ENCODE data around the gene TMEM132E. TPM values are rescaled to one million over a fixed set of nuclear protein-coding genes. Genes with fewer than 3 reads are reported as not detected.

Gene TMEM132E
- total RNA-seq, 4 donors from 2014 or later = 0.11 to 0.13 TPM; not detected in 2

GRCh38 chr17:34658811-34659560 is 79.6 kb downstream of the TMEM132E start:
- H3K27ac ChIP-seq = no peak overlapping the region
- no peaks in the 10 kb centered on the region for H3K36me3 ChIP-seq
- DNase-seq = no peak
- no peak overlapping the region for H3K4me3 ChIP-seq (replicated peaks in 1 of 3)
- intact Hi-C loops (cut with DNase I) = no loop called here
- 73 to 76% methylated on average over 8 to 10 of the region's 10 CpGs for WGBS, 2 donors
- no peak for TF ChIP-seq CTCF (IDR thresholded peaks at IDR 0.05)
- H3K27me3 ChIP-seq = no peaks in the 10 kb centered on the region
- no peaks in the 10 kb centered on the region for H3K4me1 ChIP-seq
- no peaks in the 10 kb centered on the region for H3K9me3 ChIP-seq

GRCh38 chr17:34663714-34664113 is 84.3 kb downstream of the TMEM132E start:
- H3K27me3 ChIP-seq = no peaks in the 10 kb centered on the region
- intact Hi-C loops (cut with DNase I) = no loop called here

GRCh38 chr17:34665150-34665806 is 85.9 kb downstream of the TMEM132E start:
- H3K4me3 ChIP-seq (replicated peaks in 1 of 3) = no peak overlapping the region
- TF ChIP-seq CTCF (IDR thresholded peaks at IDR 0.05) (no peak), POLR2A (IDR thresholded peaks at IDR 0.05) (no peak)
- no peaks in the 10 kb centered on the region for H3K36me3 ChIP-seq
- H3K4me1 ChIP-seq = no peaks in the 10 kb centered on the region
- 52 to 54% methylated on average over 11 to 12 of the region's 12 CpGs for WGBS, 2 donors
- H3K27ac ChIP-seq = no peak overlapping the region
- H3K9me3 ChIP-seq = no peaks in the 10 kb centered on the region
- DNase-seq = no peak
- intact Hi-C loops (cut with DNase I) = no loop called here
- no peaks in the 10 kb centered on the region for H3K27me3 ChIP-seq

More at GRCh38 chr17:34663714-34664113, 84.3 kb downstream of the TMEM132E start:
- 83 to 87% methylated on average over 3 of the region's 3 CpGs for WGBS, 2 donors
- H3K27ac ChIP-seq = no peak overlapping the region
- TF ChIP-seq POLR2A (IDR thresholded peaks at IDR 0.05) (no peak), CTCF (IDR thresholded peaks at IDR 0.05) (no peak)
- no peaks in the 10 kb centered on the region for H3K36me3 ChIP-seq
- no peaks in the 10 kb centered on the region for H3K4me1 ChIP-seq
- no peaks in the 10 kb centered on the region for H3K9me3 ChIP-seq
- no peak overlapping the region for H3K4me3 ChIP-seq (replicated peaks in 1 of 3)
- no peak for DNase-seq

GRCh38 chr17:34665819-34666763 is 86.7 kb downstream of the TMEM132E start:
- no peak for DNase-seq
- Histone ChIP-seq H3K4me3 (replicated peaks in 1 of 3) (no peak overlapping the region), H3K27me3 (no peaks in the 10 kb centered on the region), H3K27ac (no peak overlapping the region), H3K36me3 (no peaks in the 10 kb centered on the region), H3K4me1 (no peaks in the 10 kb centered on the region), H3K9me3 (no peaks in the 10 kb centered on the region)
- TF ChIP-seq POLR2A (IDR thresholded peaks at IDR 0.05) (no peak), CTCF (IDR thresholded peaks at IDR 0.05) (no peak)
- 40 to 42% methylated on average over 22 of the region's 22 CpGs for WGBS, 2 donors
- intact Hi-C loops (cut with DNase I) = no loop called here
